OCI-LY3 (cell line): ENCODE results near the gene SPATA31C2.

Experiments
- H2AFZ ChIP-seq: fragments of 200-600, 300-600 bp; shearing (Covaris generic); 2 replicates; pipeline ENCODE4 v1.6.0; 2014; ENCODE audit warnings: antibody characterized with exemption, low read depth, low read length
- H3K27ac ChIP-seq: fragments of 200-600, 300-600 bp; sonication (generic); 2 replicates; pipeline ENCODE4 v1.5.1; 2014; ENCODE audit warnings: mild to moderate bottlenecking, low read length, moderate library complexity, mixed read lengths
- H3K27me3 ChIP-seq: fragments of 200-600, 300-600 bp; sonication (generic); 2 replicates; pipeline ENCODE4 v1.6.1; 2014; ENCODE audit warnings: low read depth, low read length, mixed read lengths
- H3K36me3 ChIP-seq: fragments of 200-600, 300-600 bp; sonication (generic); replicated peaks from 2 replicates; pipeline ENCODE3; 2014; ENCODE audit warnings: low read depth, low read length, mixed read lengths
- H3K4me1 ChIP-seq: fragments of 300-600, 200-600 bp; sonication (generic); 2 replicates; pipeline ENCODE4 v1.6.1; 2014; ENCODE audit warnings: low read length, mixed read lengths
- H3K4me2 ChIP-seq: fragments of 200-600, 300-600 bp; sonication (generic); 2 replicates; pipeline ENCODE4 v1.6.1; 2014; ENCODE audit warnings: low read length, mixed read lengths
- H3K4me3 ChIP-seq: fragments of 300-600, 200-600 bp; sonication (generic); 2 replicates; pipeline ENCODE4 v1.5.1; 2014; ENCODE audit warnings: antibody characterized with exemption, mild to moderate bottlenecking, low read length, moderate library complexity
- H3K79me2 ChIP-seq: fragments of 300-600, 200-600 bp; shearing (Covaris generic); 2 replicates; pipeline ENCODE4 v1.6.1; 2014; ENCODE audit warnings: mild to moderate bottlenecking, low read length, mixed read lengths
- H3K9ac ChIP-seq: fragments of 300-600, 200-600 bp; shearing (Covaris generic); 2 replicates; pipeline ENCODE4 v1.6.0; 2014; ENCODE audit warnings: mild to moderate bottlenecking, low read length, moderate library complexity
- H3K9me3 ChIP-seq: fragments of 200-600, 300-600 bp; shearing (Covaris generic); 2 replicates; pipeline ENCODE4 v1.6.1; 2014; ENCODE audit warnings: low read length, mixed read lengths; ENCODE audit not compliant: insufficient read depth
- H4K20me1 ChIP-seq: fragments of 200-600, 300-600 bp; sonication (generic); 2 replicates; pipeline ENCODE4 v1.6.1; 2016; ENCODE audit warnings: low read length, mixed read lengths; ENCODE audit not compliant: insufficient read depth
- CTCF ChIP-seq: fragments of 200-600, 300-600 bp; sonication (generic); IDR thresholded peaks from 2 replicates; pipeline ENCODE4 v1.5.1; 2014; ENCODE audit warnings: antibody characterized with exemption, low read length, low read depth
- EZH2phosphoT487 ChIP-seq: fragments of 200-600 bp; shearing (Covaris generic); IDR thresholded peaks from 2 replicates; pipeline ENCODE4 v1.6.1; 2018; ENCODE audit warnings: antibody characterized with exemption, mixed run types, low read depth

SPATA31C2 gene

GRCh38 chr9:88169700-88170099 is 31.4 kb upstream of the SPATA31C2 start:
- no peak overlapping the region for H3K4me2 ChIP-seq
- no peaks in the 10 kb centered on the region for H4K20me1 ChIP-seq
- TF ChIP-seq EZH2phosphoT487 (no peak), CTCF (no peak)
- no peak overlapping the region for H3K27ac ChIP-seq
- no peaks in the 10 kb centered on the region for H3K27me3 ChIP-seq
- no peaks in the 10 kb centered on the region for H3K36me3 ChIP-seq
- H3K79me2 ChIP-seq: no peaks in the 10 kb centered on the region
- H3K9ac ChIP-seq: no peak overlapping the region
- H3K9me3 ChIP-seq: no peaks in the 10 kb centered on the region
- no peak overlapping the region for H3K4me3 ChIP-seq
- H3K4me1 ChIP-seq: no peaks in the 10 kb centered on the region
- H2AFZ ChIP-seq: no peak overlapping the region

GRCh38 chr9:88168564-88168963 is 30.3 kb upstream of the SPATA31C2 start:
- Histone ChIP-seq H3K4me2 (no peak overlapping the region), H3K27ac (no peak overlapping the region), H3K9ac (no peak overlapping the region), H3K4me1 (no peaks in the 10 kb centered on the region), H4K20me1 (no peaks in the 10 kb centered on the region), H3K4me3 (no peak overlapping the region), H3K9me3 (no peaks in the 10 kb centered on the region), H3K27me3 (no peaks in the 10 kb centered on the region), H3K36me3 (no peaks in the 10 kb centered on the region), H2AFZ (no peak overlapping the region), H3K79me2 (no peaks in the 10 kb centered on the region)
- TF ChIP-seq CTCF: no peak
- no peak for TF ChIP-seq EZH2phosphoT487

- H3K27me3 ChIP-seq: no peaks in the 10 kb centered on the region
Measured at GRCh38 chr9:88166660-88167059, 28.4 kb upstream of the SPATA31C2 start.

GRCh38 chr9:88164850-88165249 is 26.6 kb upstream of the SPATA31C2 start:
- H3K9me3 ChIP-seq: no peaks in the 10 kb centered on the region
- TF ChIP-seq EZH2phosphoT487: no peak
- no peak for TF ChIP-seq CTCF
- no peak overlapping the region for H3K9ac ChIP-seq
- H3K27ac ChIP-seq: no peak overlapping the region
- no peak overlapping the region for H3K4me3 ChIP-seq
- H3K4me1 ChIP-seq: no peaks in the 10 kb centered on the region
- H3K79me2 ChIP-seq: no peaks in the 10 kb centered on the region
- no peak overlapping the region for H2AFZ ChIP-seq
- no peaks in the 10 kb centered on the region for H4K20me1 ChIP-seq
- H3K36me3 ChIP-seq: no peaks in the 10 kb centered on the region
- H3K4me2 ChIP-seq: no peak overlapping the region
- no peaks in the 10 kb centered on the region for H3K27me3 ChIP-seq

More at GRCh38 chr9:88166660-88167059, 28.4 kb upstream of the SPATA31C2 start:
- no peak overlapping the region for H3K4me3 ChIP-seq
- TF ChIP-seq CTCF: no peak
- no peak for TF ChIP-seq EZH2phosphoT487
- H3K4me1 ChIP-seq: no peaks in the 10 kb centered on the region
- no peaks in the 10 kb centered on the region for H3K79me2 ChIP-seq
- no peaks in the 10 kb centered on the region for H3K36me3 ChIP-seq
- no peak overlapping the region for H2AFZ ChIP-seq
- H4K20me1 ChIP-seq: no peaks in the 10 kb centered on the region
- no peak overlapping the region for H3K4me2 ChIP-seq
- no peaks in the 10 kb centered on the region for H3K9me3 ChIP-seq
- H3K27ac ChIP-seq: no peak overlapping the region
- no peak overlapping the region for H3K9ac ChIP-seq
